IMR-90 (cell line): ENCODE results near the gene SLC35E3. TPM values are rescaled to one million over a fixed set of nuclear protein-coding genes. Genes with fewer than 3 reads are reported as not detected.

ENCODE experiments used
- ATAC-seq: fragments of 200-7000 bp; cut with Tn5 transposase; 2 replicates; pipeline ENCODE4 v1.9.1; 2020; ENCODE audit warnings: low read depth, mild to moderate bottlenecking, moderate library complexity
- BruUV-seq: library from RNA; stranded (reverse); fragments of 400-500 nt; replicated peaks from 2 replicates; lab custom pipeline; 2021; lab: Mats Ljungman, UMichigan
- CTCF ChIA-PET: fragments of 300-600 bp; formaldehyde crosslinking; extraction: SDS; loops from one replicate; lab custom pipeline; 2021; ENCODE audit warnings: antibody characterized with exemption; lab: Yijun Ruan, JAX
- POLR2A ChIA-PET: fragments of 300-600 bp; sonication (Branson Sonifier 250); formaldehyde crosslinking; loops from one replicate; lab custom pipeline; 2022; ENCODE audit warnings: antibody characterized with exemption; ENCODE audit not compliant: unreplicated experiment; lab: Charles Lee
- DNase-seq: peaks from one replicate; pipeline ENCODE4 v3.0.0; 2013
- H2AFZ ChIP-seq: replicated peaks from 2 replicates; pipeline ENCODE3; 2013; ENCODE audit warnings: low read length, mild to moderate bottlenecking; ENCODE audit not compliant: poor library complexity
- H2AK5ac ChIP-seq: 2 replicates; pipeline ENCODE4 v1.6.1; 2013; ENCODE audit warnings: low read depth, low read length, inconsistent platforms
- H2AK9ac ChIP-seq: replicated peaks from 2 replicates; pipeline ENCODE3; 2013; ENCODE audit warnings: mild to moderate bottlenecking, low read depth, low read length, moderate library complexity; ENCODE audit not compliant: poor library complexity
- H2BK120ac ChIP-seq: 2 replicates; pipeline ENCODE4 v1.6.1; 2013; ENCODE audit warnings: low read depth, low read length, inconsistent platforms
- H2BK15ac ChIP-seq: 3 replicates; pipeline ENCODE4 v1.6.1; 2013; ENCODE audit warnings: low read depth, low read length, inconsistent platforms
- H2BK20ac ChIP-seq: 2 replicates; pipeline ENCODE4 v1.6.1; 2013; ENCODE audit warnings: low read depth, mild to moderate bottlenecking, inconsistent platforms, low read length, moderate library complexity
- H2BK5ac ChIP-seq: 2 replicates; pipeline ENCODE4 v1.6.1; 2013; ENCODE audit warnings: mild to moderate bottlenecking, low read depth, low read length, inconsistent platforms; ENCODE audit not compliant: poor library complexity, severe bottlenecking
- H3K14ac ChIP-seq: replicated peaks from 2 replicates; pipeline ENCODE4 v1.6.1; 2013; ENCODE audit warnings: low read depth, low read length, inconsistent platforms
- H3K18ac ChIP-seq: 2 replicates; pipeline ENCODE4 v1.6.1; 2013; ENCODE audit warnings: low read depth, low read length, control low read depth
- H3K23ac ChIP-seq: 2 replicates; pipeline ENCODE4 v1.6.1; 2013; ENCODE audit warnings: low read depth, low read length, inconsistent platforms
- H3K27ac ChIP-seq: 2 replicates; pipeline ENCODE4 v1.5.1; 2013; ENCODE audit warnings: mild to moderate bottlenecking, control low read depth, low read length; ENCODE audit not compliant: insufficient read depth
- H3K27me3 ChIP-seq: 2 replicates; pipeline ENCODE4 v1.6.1; 2013; ENCODE audit warnings: low read length; ENCODE audit not compliant: control insufficient read depth, insufficient read depth
- H3K36me3 ChIP-seq: 2 replicates; pipeline ENCODE4 v1.6.1; 2013; ENCODE audit warnings: low read length, mixed read lengths; ENCODE audit not compliant: control insufficient read depth, insufficient read depth
- H3K4ac ChIP-seq: 2 replicates; pipeline ENCODE4 v1.6.1; 2013; ENCODE audit warnings: low read depth, low read length, inconsistent platforms
- H3K4me1 ChIP-seq: 2 replicates; pipeline ENCODE4 v1.6.1; 2013; ENCODE audit warnings: low read length, mixed read lengths; ENCODE audit not compliant: control insufficient read depth, insufficient read depth
- H3K4me2 ChIP-seq: 2 replicates; pipeline ENCODE4 v1.6.1; 2013; ENCODE audit warnings: low read depth, mild to moderate bottlenecking, control low read depth, low read length, moderate library complexity
- H3K4me3 ChIP-seq: 2 replicates; pipeline ENCODE4 v1.5.1; 2013; ENCODE audit warnings: low read depth, mild to moderate bottlenecking, control low read depth, low read length, moderate library complexity; ENCODE audit not compliant: insufficient read depth
- H3K56ac ChIP-seq: 2 replicates; pipeline ENCODE4 v1.6.1; 2013; ENCODE audit warnings: low read length, inconsistent platforms; ENCODE audit not compliant: insufficient read depth; ENCODE audit errors: extremely low read depth
- H3K79me1 ChIP-seq, 2 experiments: 2 replicates each; pipeline ENCODE4 v1.6.1; 2013; ENCODE audit warnings: low read length in 2 of 2, inconsistent platforms in 1 of 2, low read depth in 1 of 2
- H3K9ac ChIP-seq: 2 replicates; pipeline ENCODE4 v1.6.1; 2013; ENCODE audit warnings: low read depth, low read length, control low read depth
- H3K9me1 ChIP-seq: 2 replicates; pipeline ENCODE4 v1.6.1; 2013; ENCODE audit warnings: low read length, inconsistent platforms; ENCODE audit not compliant: insufficient read depth
- H3K9me3 ChIP-seq: 2 replicates; pipeline ENCODE4 v1.6.1; 2013; ENCODE audit warnings: low read length; ENCODE audit not compliant: control insufficient read depth, insufficient read depth
- H4K20me1 ChIP-seq: 2 replicates; pipeline ENCODE4 v1.6.1; 2013; ENCODE audit warnings: low read length, inconsistent platforms; ENCODE audit not compliant: insufficient read depth
- H4K5ac ChIP-seq: 2 replicates; pipeline ENCODE4 v1.6.1; 2013; ENCODE audit warnings: mild to moderate bottlenecking, low read depth, low read length, control low read depth
- H4K8ac ChIP-seq, 2 experiments: 2 replicates each; pipeline ENCODE4 v1.6.1; 2013; ENCODE audit warnings: low read depth in 2 of 2, low read length in 2 of 2, control low read depth in 1 of 2, inconsistent platforms in 1 of 2
- H4K91ac ChIP-seq: 2 replicates; pipeline ENCODE4 v1.6.1; 2013; ENCODE audit warnings: low read depth, low read length, inconsistent platforms; ENCODE audit not compliant: insufficient read depth
- BHLHE40 ChIP-seq: fragments of 150-350 bp; IDR thresholded peaks from 2 replicates; pipeline ENCODE4 v1.6.1; 2016; ENCODE audit warnings: mild to moderate bottlenecking, low read depth, low read length
- MXI1 ChIP-seq: IDR thresholded peaks from 2 replicates; pipeline ENCODE4 v1.6.1; 2012; ENCODE audit warnings: low read depth, mild to moderate bottlenecking, low read length, moderate library complexity, borderline replicate concordance
- RCOR1 ChIP-seq: IDR thresholded peaks from 2 replicates; pipeline ENCODE4 v1.6.1; 2012; ENCODE audit warnings: mild to moderate bottlenecking, low read length, improper control_type of control experiment; ENCODE audit not compliant: insufficient replicate concordance
- SMC3 ChIP-seq: fragments of 150-350 bp; IDR thresholded peaks from 2 replicates; pipeline ENCODE4 v1.6.1; 2016; ENCODE audit warnings: low read depth, mild to moderate bottlenecking, antibody characterized with exemption, low read length, moderate library complexity
- WGBS, 2 experiments: methylation state at CpG; one replicate each; pipeline versions ENCODE4 v1.1.5 to v1.1.7; 2013; ENCODE audit warnings: missing lambda C conversion rate in 2 of 2; ENCODE audit not compliant: insufficient read length in 1 of 2; ENCODE audit errors: extremely low coverage in 2 of 2; 5-methylcytosine and 5-hydroxymethylcytosine counted together
- dilution Hi-C: fragments of 300-500 bp; cut with HindIII; formaldehyde crosslinking; loops from one replicate; pipeline ENCODE4 v1.14.3; 2018; ENCODE audit warnings: low sequenced_read_pairs; ENCODE audit not compliant: unreplicated experiment
- in situ Hi-C: fragments of 300-500 bp; cut with MboI; formaldehyde crosslinking; loops from 3 replicates; pipeline ENCODE4 v1.14.3; 2019; ENCODE audit warnings: low sequenced_read_pairs, inconsistent platforms, mixed read lengths
- intact Hi-C: fragments of 100-400 bp; cut with micrococcal nuclease; formaldehyde crosslinking; loops from 2 replicates; pipeline ENCODE4 v1.10.0; 2022
- polyA plus RNA-seq, 3 experiments: library from polyadenylated mRNA; depleted of rRNA; stranded (reverse); fragments of >200 nt; gene quantifications; 2 replicates each; pipeline ENCODE4 v1.2.3, GENCODE V29; 2012; ENCODE audit warnings: low replicate concordance in 1 of 3
- total RNA-seq: library from RNA; depleted of rRNA; stranded (reverse); fragments of >200 nt; gene quantifications from 2 replicates; pipeline ENCODE4 v1.2.3, GENCODE V29; 2012
- TF ChIP-seq, protein P1 (sequence below): fragments of 150-350 bp; IDR thresholded peaks from 2 replicates; pipeline ENCODE4 v1.6.1; 2017; ENCODE audit warnings: mild to moderate bottlenecking, antibody characterized with exemption, low read length, low read depth

SLC35E3 gene
- total and polyA plus RNA-seq, 2 of the 4 experiments (the other 2 are of a cell fraction) = 3.6 to 5.1 TPM

DNA sequence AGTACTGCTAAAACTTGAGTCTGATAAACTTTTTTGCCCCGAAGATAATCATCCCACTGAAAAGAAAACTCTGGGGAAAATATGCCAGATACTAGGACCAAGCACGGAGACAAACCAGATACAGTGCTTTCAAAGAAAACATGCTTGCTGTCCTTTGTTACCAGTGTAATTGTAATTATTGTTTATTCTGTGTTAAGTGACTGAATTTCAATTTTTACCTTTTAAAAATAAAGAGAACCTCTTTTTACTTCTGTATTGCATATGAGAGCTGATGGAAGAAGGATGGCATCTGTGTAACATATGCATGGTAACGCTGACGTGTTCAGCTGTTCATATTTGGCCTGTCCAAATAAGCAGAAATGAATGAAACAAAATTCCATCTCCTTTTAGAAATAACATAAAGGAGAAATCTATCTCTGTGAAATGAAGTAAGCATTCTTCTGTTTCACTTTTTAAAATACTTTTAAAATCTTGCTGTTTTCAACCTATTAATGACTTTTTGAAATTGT lies 22.5 kb downstream of the SLC35E3 start:
- Histone ChIP-seq H3K4me1 (no peaks in the 10 kb centered on the region), H4K91ac (no peak overlapping the region), H3K9me3 (no peaks in the 10 kb centered on the region), H3K36me3 (peaks cover 4% of the 10 kb centered on the region; the same call in 1 of the 2 replicates), H3K18ac (no peak overlapping the region), H3K27ac (no peak overlapping the region), H4K8ac (no peak overlapping the region), H3K9me1 (no peaks in the 10 kb centered on the region), H2BK20ac (no peak overlapping the region), H2BK5ac (no peak overlapping the region), H3K4me2 (no peak overlapping the region), H3K56ac (no peak overlapping the region), H4K20me1 (no peaks in the 10 kb centered on the region), H2AK5ac (no peak overlapping the region), H2BK15ac (no peak overlapping the region), H3K9ac (no peak overlapping the region), H2BK120ac (no peak overlapping the region), H4K5ac (no peak overlapping the region), H3K23ac (no peak overlapping the region), H3K14ac (no peak overlapping the region), H3K4me3 (no peak overlapping the region), H3K4ac (no peak overlapping the region), H3K79me1 (no peaks in the 10 kb centered on the region), H2AFZ (no peak overlapping the region), H2AK9ac (no peak overlapping the region), H3K27me3 (no peaks in the 10 kb centered on the region)
- dilution Hi-C loops (no loop called here), in situ Hi-C loops (no loop called here), intact Hi-C loops (no loop called here)
- ATAC-seq (peak; percentile 57), DNase-seq (peak; percentile 49)
- no peak for TF ChIP-seq RCOR1
- TF ChIP-seq SMC3 = no peak
- TF ChIP-seq BHLHE40 = no peak
- TF ChIP-seq MXI1 = no peak
- TF ChIP-seq, protein P1, sequence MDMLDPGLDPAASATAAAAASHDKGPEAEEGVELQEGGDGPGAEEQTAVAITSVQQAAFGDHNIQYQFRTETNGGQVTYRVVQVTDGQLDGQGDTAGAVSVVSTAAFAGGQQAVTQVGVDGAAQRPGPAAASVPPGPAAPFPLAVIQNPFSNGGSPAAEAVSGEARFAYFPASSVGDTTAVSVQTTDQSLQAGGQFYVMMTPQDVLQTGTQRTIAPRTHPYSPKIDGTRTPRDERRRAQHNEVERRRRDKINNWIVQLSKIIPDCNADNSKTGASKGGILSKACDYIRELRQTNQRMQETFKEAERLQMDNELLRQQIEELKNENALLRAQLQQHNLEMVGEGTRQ = no peak
- ChIA-PET CTCF (no interaction called here), POLR2A (no interaction called here)
- no TSS peak for BruUV-seq
- no CpG with 5 or more reads among the region's 4 CpGs for WGBS, 2 experiments
